NCI-H1105 treated with DMSO at 0.1 percent for 48 hours (cell line): ENCODE results near the gene FREY1.
"Not testable (repeated sequence)": the region's sequence is repeated elsewhere in the genome, so short reads cannot be mapped to it uniquely, and the experiment has no call there.

Experiments
- DNase-seq: peaks from one replicate; lab custom pipeline; 2025; lab: John Stamatoyannopoulos, UW

Gene FREY1

GRCh38 chr11:45913942-45914635, 7.0 kb upstream of the FREY1 start:
- DNase-seq: no peak

- no peak for DNase-seq
Measured at GRCh38 chr11:45913514-45913913, 6.4 kb upstream of the FREY1 start.

- DNase-seq: no peak
Measured at GRCh38 chr11:45910623-45911022, 3.6 kb upstream of the FREY1 start.

GRCh38 chr11:45909594-45910475, 2.8 kb upstream of the FREY1 start:
- DNase-seq: no peak

- no peak for DNase-seq
Measured at GRCh38 chr11:45907911-45908370, 870 bp upstream of the FREY1 start.

GRCh38 chr11:45906096-45906682, 882 bp downstream of the FREY1 start:
- DNase-seq: no peak

GRCh38 chr11:45905576-45905975, 1.5 kb downstream of the FREY1 start:
- DNase-seq: not testable (repeated sequence)

GRCh38 chr11:45905095-45905494, 2.0 kb downstream of the FREY1 start:
- DNase-seq: no peak

GRCh38 chr11:45904309-45904915, 2.7 kb downstream of the FREY1 start:
- no peak for DNase-seq

- DNase-seq: no peak
Measured at GRCh38 chr11:45902452-45903380, 4.4 kb downstream of the FREY1 start.

GRCh38 chr11:45901626-45902025, 5.4 kb downstream of the FREY1 start:
- no peak for DNase-seq

GRCh38 chr11:45900916-45901617, 6.0 kb downstream of the FREY1 start:
- DNase-seq: peak; percentile 58

GRCh38 chr11:45900175-45900800, 6.8 kb downstream of the FREY1 start:
- peak; percentile 4 for DNase-seq

- DNase-seq: peak; percentile 94
Measured at GRCh38 chr11:45899448-45900174, 7.5 kb downstream of the FREY1 start.

- DNase-seq: no peak
Measured at GRCh38 chr11:45899086-45899447, 8.0 kb downstream of the FREY1 start.

- DNase-seq: no peak
Measured at GRCh38 chr11:45897556-45897955, 9.5 kb downstream of the FREY1 start.

- peak; percentile 90 for DNase-seq
Measured at GRCh38 chr11:45896422-45896984, 10.6 kb downstream of the FREY1 start.

GRCh38 chr11:45895553-45896259, 11.4 kb downstream of the FREY1 start:
- DNase-seq: no peak
